SH-SY5Y (cell line): Measurements from ENCODE around the gene ZKSCAN5.

Source experiments
- GATA2 ChIP-seq: IDR thresholded peaks from 2 replicates; pipeline ENCODE4 v1.6.1; 2011; ENCODE audit warnings: mild to moderate bottlenecking, low read depth, low read length
- GATA3 ChIP-seq: IDR thresholded peaks from 2 replicates; pipeline ENCODE4 v1.6.1; 2011; ENCODE audit warnings: low read depth, mild to moderate bottlenecking, low read length, moderate library complexity

- TF ChIP-seq GATA3 (no peak), GATA2 (no peak)
These were observed 28.4 kb upstream of the ZKSCAN5 start for GRCh38 chr7:99476107-99476506.
